Lung (tissue), 12 donors: ENCODE measurements around the gene IFNL1. TPM values are rescaled to one million over a fixed set of nuclear protein-coding genes. Genes with fewer than 3 reads are reported as not detected.
A peak's percentile ranks its signal among the peaks of the same experiment; 100 is the strongest.

Source experiments
- ATAC-seq: fragments of 200-7000 bp; cut with Tn5 transposase; one replicate; pipeline ENCODE4 v1.9.1; 2020; ENCODE audit warnings: moderate number of reproducible peaks; ENCODE audit not compliant: insufficient read depth, low FRiP score
- DNase-seq, 3 donors: peaks; one replicate each; pipeline ENCODE4 v3.0.0-alpha.2; 2013 to 2017
- H3K27ac ChIP-seq, 2 donors: one replicate each; pipeline ENCODE4 v1.5.1; 2013; ENCODE audit warnings: mild to moderate bottlenecking in 2 of 2, moderate library complexity in 2 of 2, control low read depth in 1 of 2, inconsistent platforms in 1 of 2, low read depth in 1 of 2, low read length in 1 of 2
- H3K27me3 ChIP-seq, 3 donors: one replicate each; pipeline ENCODE4 v1.5.1; 2013; ENCODE audit warnings: low read length in 2 of 3; ENCODE audit not compliant: control insufficient read depth in 3 of 3, insufficient read depth in 3 of 3
- H3K36me3 ChIP-seq, 4 donors: one replicate each; pipeline ENCODE4 v1.5.1; 2013; ENCODE audit warnings: low read length in 4 of 4, mild to moderate bottlenecking in 1 of 4, moderate library complexity in 1 of 4; ENCODE audit not compliant: control insufficient read depth in 4 of 4, insufficient read depth in 4 of 4
- H3K4me1 ChIP-seq, 5 donors: one replicate each; pipeline ENCODE4 v1.5.1; 2013; ENCODE audit warnings: low read length in 5 of 5, mild to moderate bottlenecking in 2 of 5, moderate library complexity in 1 of 5; ENCODE audit not compliant: control insufficient read depth in 5 of 5, insufficient read depth in 5 of 5
- H3K4me3 ChIP-seq: one replicate; pipeline ENCODE4 v1.5.1; 2013; ENCODE audit warnings: mild to moderate bottlenecking, control low read depth, moderate library complexity
- H3K9ac ChIP-seq, 2 donors: one replicate each; pipeline ENCODE4 v1.5.1; 2013; ENCODE audit warnings: low read length in 2 of 2, control low read depth in 1 of 2; ENCODE audit not compliant: insufficient read depth in 1 of 2
- H3K9me3 ChIP-seq, 4 donors: one replicate each; pipeline ENCODE4 v1.5.1; 2013; ENCODE audit warnings: low read length in 3 of 4, mild to moderate bottlenecking in 1 of 4, moderate library complexity in 1 of 4; ENCODE audit not compliant: control insufficient read depth in 4 of 4, insufficient read depth in 3 of 4
- CTCF ChIP-seq: IDR thresholded peaks from 2 replicates; pipeline ENCODE4 v1.5.1; 2012; ENCODE audit warnings: mild to moderate bottlenecking; ENCODE audit errors: control extremely low read depth, extremely low read depth
- WGBS, 2 donors: extraction: QIAGEN DNeasy Blood & Tissue Kit; methylation state at CpG; one replicate each; pipeline ENCODE4 v1.1.7; 2013; 5-methylcytosine and 5-hydroxymethylcytosine counted together
- polyA plus RNA-seq, 2 donors: library from polyadenylated mRNA; stranded (reverse); fragments of 200-250 nt; gene quantifications; one replicate each; pipeline ENCODE4 v1.2.1, GENCODE V29; 2013
- total RNA-seq, 2 donors: library from RNA; depleted of rRNA in 1 of 2; stranded (reverse); fragments of >200 nt in 1 of 2; gene quantifications; one replicate each; pipeline ENCODE4 v1.2.1, GENCODE V29; 2014 to 2021
- donor health status: control.
- donor health status: control.
- donor health status: Bipolar disorder and iron deficiency.
- donor health status: healthy.
- donor health status: DM: yes; HTN: yes; CAD: no.

IFNL1 gene
- total and polyA plus RNA-seq, 4 donors: 0.17 TPM; not detected in 3

DNA sequence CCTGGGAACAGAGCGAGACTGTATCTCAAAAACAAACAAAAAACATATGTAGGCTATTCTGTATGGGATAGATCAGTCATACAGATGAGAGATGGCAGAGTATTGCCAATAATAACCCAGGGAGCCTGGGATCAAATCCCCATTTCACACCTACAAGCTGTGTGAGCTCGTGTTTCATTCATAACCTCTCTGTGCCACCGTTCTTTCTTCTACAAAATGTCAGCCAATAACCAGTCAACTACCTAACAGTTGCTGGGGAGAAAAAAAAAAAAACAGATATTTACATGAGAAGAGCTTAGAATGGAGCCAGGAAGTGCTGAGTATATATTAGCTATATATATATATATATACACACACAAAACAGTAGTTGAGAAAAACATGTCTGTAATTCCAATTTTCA is 34.5 kb upstream of the IFNL1 start:
- H3K27ac ChIP-seq: no peak overlapping the region
- H3K9me3 ChIP-seq: peaks cover 0 to 10% (median 0%) of the 10 kb centered on the region in 4 donors
- no peak overlapping the region for H3K4me3 ChIP-seq
- peaks cover 0 to 13% (median 0%) of the 10 kb centered on the region in 5 donors for H3K4me1 ChIP-seq
- WGBS, 2 donors: 67 to 84% methylated on average over 3 of the region's 3 CpGs
- DNase-seq (no peak), ATAC-seq (no peak)
- TF ChIP-seq CTCF: no peak
- no peaks in the 10 kb centered on the region for H3K36me3 ChIP-seq
- H3K27me3 ChIP-seq: peaks cover 0 to 31% (median 30%) of the 10 kb centered on the region in 3 donors
- no peak overlapping the region for H3K9ac ChIP-seq

DNA sequence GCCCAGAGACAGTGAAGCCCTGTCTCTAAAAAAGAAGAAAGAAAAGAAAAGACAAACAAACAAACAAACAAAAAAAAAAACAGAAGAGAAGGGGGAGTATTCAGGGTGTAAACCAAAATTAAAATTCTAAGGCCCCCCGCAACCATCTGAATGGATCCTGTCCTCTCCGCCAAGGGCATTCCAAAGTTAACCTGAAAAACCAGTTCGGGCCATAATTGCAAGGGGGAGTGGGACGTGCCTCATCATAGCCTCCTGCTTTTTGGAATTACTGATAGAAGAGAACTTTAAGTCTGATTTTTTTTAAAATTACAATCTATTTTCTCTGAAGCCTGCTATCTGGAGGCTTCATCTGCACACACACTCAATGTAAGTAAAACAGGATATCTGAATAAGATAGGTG is 33.7 kb upstream of the IFNL1 start:
- peaks cover 0 to 10% (median 0%) of the 10 kb centered on the region in 4 donors for H3K9me3 ChIP-seq
- no peak overlapping the region for H3K27ac ChIP-seq
- ATAC-seq: no peak
- DNase-seq: peak in 1 of 3 donors; percentile 22
- no peaks in the 10 kb centered on the region for H3K36me3 ChIP-seq
- H3K4me1 ChIP-seq: peaks cover 0 to 13% (median 0%) of the 10 kb centered on the region in 5 donors
- 81 to 89% methylated on average over 4 of the region's 4 CpGs for WGBS, 2 donors
- H3K27me3 ChIP-seq: peaks cover 0 to 31% (median 30%) of the 10 kb centered on the region in 3 donors
- H3K9ac ChIP-seq: no peak overlapping the region
- no peak overlapping the region for H3K4me3 ChIP-seq
- no peak for TF ChIP-seq CTCF

DNA sequence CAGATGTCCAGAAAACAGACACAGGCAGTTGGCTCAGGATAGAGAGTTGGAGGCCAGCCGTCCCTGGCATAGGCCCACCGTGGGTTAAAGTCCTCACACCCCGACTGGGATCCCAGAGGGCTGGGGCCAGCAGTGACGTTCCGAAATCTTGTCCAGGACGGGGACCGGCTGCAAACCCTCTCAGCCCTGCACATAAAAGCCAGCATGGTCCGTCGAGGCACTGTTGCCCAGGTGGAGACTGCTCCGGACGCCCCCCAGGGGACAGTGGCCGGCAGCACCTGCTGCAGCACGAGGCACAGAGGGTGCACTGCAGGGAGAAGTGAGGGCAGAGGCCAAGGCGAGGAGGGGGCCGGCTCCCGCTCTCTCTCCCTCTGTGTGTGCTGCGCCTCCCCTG is 32.3 kb upstream of the IFNL1 start:
- peaks cover 0 to 10% (median 0%) of the 10 kb centered on the region in 4 donors for H3K9me3 ChIP-seq
- H3K27me3 ChIP-seq: peaks cover 0 to 31% (median 30%) of the 10 kb centered on the region in 3 donors
- no peak for TF ChIP-seq CTCF
- peaks cover 0 to 13% (median 0%) of the 10 kb centered on the region in 5 donors for H3K4me1 ChIP-seq
- H3K27ac ChIP-seq: no peak overlapping the region
- no peaks in the 10 kb centered on the region for H3K36me3 ChIP-seq
- 22 to 24% methylated on average over 16 to 17 of the region's 17 CpGs for WGBS, 2 donors
- DNase-seq: peak in 1 of 3 donors; percentile 6
- H3K9ac ChIP-seq: no peak overlapping the region
- H3K4me3 ChIP-seq: no peak overlapping the region
- ATAC-seq: no peak
